HepG2 (cell line): ENCODE measurements around the gene CHKB. TPM values are rescaled to one million over a fixed set of nuclear protein-coding genes. Genes with fewer than 3 reads are reported as not detected.

Experiments
- BORCS8-MEF2B ChIP-seq: sonication (generic); formaldehyde crosslinking; IDR thresholded peaks from 2 replicates; pipeline ENCODE4 v1.8.0; 2022; ENCODE audit warnings: mild to moderate bottlenecking, missing genetic modification reagents
- LCORL ChIP-seq, 2 experiments: fragments of 450-650 bp in 1 of 2; sonication (generic) in 1 of 2; formaldehyde crosslinking in 1 of 2; IDR thresholded peaks; 2 replicates each; pipeline versions ENCODE4 v1.5.0 to v1.6.1; 2017 to 2020; ENCODE audit warnings: antibody characterized with exemption in 1 of 2, missing genetic modification reagents in 1 of 2
- PCBP1 ChIP-seq: fragments of 200-400 bp; formaldehyde crosslinking; IDR thresholded peaks from 2 replicates; pipeline ENCODE4 v1.6.1; 2017; ENCODE audit warnings: mild to moderate bottlenecking, low read depth, low read length, borderline replicate concordance
- PHF20 ChIP-seq: sonication (generic); formaldehyde crosslinking; IDR thresholded peaks from 2 replicates; pipeline ENCODE4 v1.5.0; 2020; ENCODE audit warnings: mild to moderate bottlenecking, missing genetic modification reagents
- RBM39 ChIP-seq: fragments of 200-400 bp; formaldehyde crosslinking; IDR thresholded peaks from one replicate; pipeline ENCODE4 v1.6.1; 2018; ENCODE audit warnings: antibody characterized with exemption, mild to moderate bottlenecking, low read depth, low read length; ENCODE audit not compliant: poor library complexity, severe bottlenecking
- RFXAP ChIP-seq: sonication (generic); formaldehyde crosslinking; IDR thresholded peaks from 2 replicates; pipeline ENCODE4 v1.4.0; 2020; ENCODE audit warnings: missing genetic modification reagents, borderline replicate concordance
- SAP130 ChIP-seq: IDR thresholded peaks from 2 replicates; pipeline ENCODE4 v1.6.1; 2016; ENCODE audit warnings: low read depth
- SNAI1 ChIP-seq: sonication (generic); formaldehyde crosslinking; IDR thresholded peaks from 2 replicates; pipeline ENCODE4 v1.5.0; 2020; ENCODE audit warnings: mild to moderate bottlenecking, missing genetic modification reagents, borderline replicate concordance
- YEATS4 ChIP-seq: sonication (generic); formaldehyde crosslinking; IDR thresholded peaks from 2 replicates; pipeline ENCODE4 v1.4.0; 2020; ENCODE audit warnings: missing genetic modification reagents, borderline replicate concordance
- ZBTB26 ChIP-seq: IDR thresholded peaks from 2 replicates; pipeline ENCODE4 v1.6.1; 2016; ENCODE audit warnings: missing compliant biosample characterization, missing genetic modification reagents, borderline replicate concordance
- ZFP36 ChIP-seq: fragments of 150-350 bp; IDR thresholded peaks from 2 replicates; pipeline ENCODE4 v1.6.1; 2018; ENCODE audit warnings: borderline replicate concordance, low read length, low read depth; ENCODE audit not compliant: partially characterized antibody
- ZFP36L1 ChIP-seq: sonication (generic); formaldehyde crosslinking; IDR thresholded peaks from 2 replicates; pipeline ENCODE4 v1.8.0; 2022; ENCODE audit warnings: mild to moderate bottlenecking, missing genetic modification reagents, moderate library complexity
- ZMYM4 ChIP-seq: sonication (generic); formaldehyde crosslinking; IDR thresholded peaks from 2 replicates; pipeline ENCODE4 v1.8.1; 2023; ENCODE audit warnings: mild to moderate bottlenecking, missing genetic modification reagents
- ZNF264 ChIP-seq: sonication (generic); formaldehyde crosslinking; IDR thresholded peaks from 2 replicates; pipeline ENCODE4 v1.4.0; 2020; ENCODE audit warnings: missing genetic modification reagents
- ZNF331 ChIP-seq: sonication (generic); formaldehyde crosslinking; IDR thresholded peaks from 2 replicates; pipeline ENCODE4 v1.4.0; 2020; ENCODE audit warnings: missing genetic modification reagents
- ZNF788 ChIP-seq: sonication (generic); formaldehyde crosslinking; IDR thresholded peaks from 2 replicates; pipeline ENCODE4 v1.5.0; 2020; ENCODE audit warnings: mild to moderate bottlenecking, missing genetic modification reagents, borderline replicate concordance
- ZNF790 ChIP-seq: sonication (generic); formaldehyde crosslinking; IDR thresholded peaks from 2 replicates; pipeline ENCODE4 v1.8.0; 2022; ENCODE audit warnings: missing genetic modification reagents, mild to moderate bottlenecking, borderline replicate concordance
- ZSCAN29 ChIP-seq: sonication (generic); formaldehyde crosslinking; conservative IDR thresholded peaks from 2 replicates; pipeline ENCODE4 v1.4.0; 2020; ENCODE audit warnings: mild to moderate bottlenecking, missing genetic modification reagents
- polyA plus RNA-seq, 8 experiments: library from polyadenylated mRNA; depleted of rRNA in 3 of 8; stranded (reverse) in 7 of 8; unstranded in 1 of 8; fragments of >200 nt; fragmentation: Illumina TruSeq in 4 of 8; extraction: Trizol in 4 of 8; gene quantifications; 2 replicates each; pipeline versions ENCODE4 v1.2.1 to v1.2.3, GENCODE V29; 2011 to 2016; ENCODE audit warnings: low read depth in 4 of 8, missing spikeins in 1 of 8, mixed read lengths in 1 of 8; ENCODE audit not compliant: insufficient read depth in 1 of 8
- total RNA-seq, 5 experiments: library from RNA; depleted of rRNA; stranded (reverse); fragments of >200 nt; fragmentation: Illumina TruSeq; extraction: Trizol; gene quantifications; 2 replicates each; pipeline ENCODE4 v1.2.3, GENCODE V29; 2016; ENCODE audit warnings: low read depth in 1 of 5
- TF ChIP-seq, protein P1 (sequence below): sonication (generic); formaldehyde crosslinking; IDR thresholded peaks from 2 replicates; pipeline ENCODE4 v1.9.0; 2022; ENCODE audit warnings: low read depth, missing genetic modification reagents
- TF ChIP-seq, protein P2 (sequence below), 2 experiments: sonication (generic) in 1 of 2; formaldehyde crosslinking in 1 of 2; IDR thresholded peaks; 2 replicates each; pipeline versions ENCODE4 v1.5.1 to v1.6.1; 2011 to 2020; ENCODE audit warnings: borderline replicate concordance in 1 of 2, low read depth in 1 of 2, low read length in 1 of 2, mild to moderate bottlenecking in 1 of 2, missing genetic modification reagents in 1 of 2, moderate library complexity in 1 of 2

CHKB gene
- total and polyA plus RNA-seq, 2 of the 13 experiments (the other 11 are each of a cell fraction or from before 2014, with no cell fraction given) = 24.5 to 42.7 TPM

GRCh38 chr22:50627642-50628542 lies 45.2 kb upstream of the CHKB start, which contains the start of gene ARSA (continued):
- 0 out of 2 replicates have a peak, but pooled peaks have one; percentile 44 for TF ChIP-seq PCBP1
- TF ChIP-seq ZFP36L1 = 0 out of 2 replicates have a peak, but pooled peaks have one; percentile 8
- TF ChIP-seq, protein P1, sequence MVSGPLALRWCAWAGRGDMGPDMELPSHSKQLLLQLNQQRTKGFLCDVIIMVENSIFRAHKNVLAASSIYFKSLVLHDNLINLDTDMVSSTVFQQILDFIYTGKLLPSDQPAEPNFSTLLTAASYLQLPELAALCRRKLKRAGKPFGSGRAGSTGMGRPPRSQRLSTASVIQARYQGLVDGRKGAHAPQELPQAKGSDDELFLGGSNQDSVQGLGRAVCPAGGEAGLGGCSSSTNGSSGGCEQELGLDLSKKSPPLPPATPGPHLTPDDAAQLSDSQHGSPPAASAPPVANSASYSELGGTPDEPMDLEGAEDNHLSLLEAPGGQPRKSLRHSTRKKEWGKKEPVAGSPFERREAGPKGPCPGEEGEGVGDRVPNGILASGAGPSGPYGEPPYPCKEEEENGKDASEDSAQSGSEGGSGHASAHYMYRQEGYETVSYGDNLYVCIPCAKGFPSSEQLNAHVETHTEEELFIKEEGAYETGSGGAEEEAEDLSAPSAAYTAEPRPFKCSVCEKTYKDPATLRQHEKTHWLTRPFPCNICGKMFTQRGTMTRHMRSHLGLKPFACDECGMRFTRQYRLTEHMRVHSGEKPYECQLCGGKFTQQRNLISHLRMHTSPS = peak; percentile 26; the same call in 1 of the 2 replicates
- TF ChIP-seq ZNF264 (CRISPR knock-in tag) = 0 out of 2 replicates have a peak, but pooled peaks have one; percentile 25
- peak; percentile 47; the same call in 1 of the 2 replicates for TF ChIP-seq YEATS4 (CRISPR knock-in tag)
- TF ChIP-seq ZNF788 (CRISPR knock-in tag) = no peak
- TF ChIP-seq ZMYM4 (CRISPR knock-in tag) = peak; percentile 10; the same call in 1 of the 2 replicates
- TF ChIP-seq LCORL (IDR thresholded peaks at IDR 0.05) = no peak
- TF ChIP-seq LCORL (CRISPR knock-in tag; IDR thresholded peaks at IDR 0.05) = peak; percentile 62; the same call in 1 of the 2 replicates
- TF ChIP-seq SNAI1 (CRISPR knock-in tag) = 0 out of 2 replicates have a peak, but pooled peaks have one; percentile 44
- TF ChIP-seq, protein P2, sequence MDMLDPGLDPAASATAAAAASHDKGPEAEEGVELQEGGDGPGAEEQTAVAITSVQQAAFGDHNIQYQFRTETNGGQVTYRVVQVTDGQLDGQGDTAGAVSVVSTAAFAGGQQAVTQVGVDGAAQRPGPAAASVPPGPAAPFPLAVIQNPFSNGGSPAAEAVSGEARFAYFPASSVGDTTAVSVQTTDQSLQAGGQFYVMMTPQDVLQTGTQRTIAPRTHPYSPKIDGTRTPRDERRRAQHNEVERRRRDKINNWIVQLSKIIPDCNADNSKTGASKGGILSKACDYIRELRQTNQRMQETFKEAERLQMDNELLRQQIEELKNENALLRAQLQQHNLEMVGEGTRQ (IDR thresholded peaks at IDR 0.05; ENCODE audit: low read depth, low read length) = no peak
- TF ChIP-seq, protein P2 (CRISPR knock-in tag; IDR thresholded peaks at IDR 0.05; ENCODE audit: borderline replicate concordance) = no peak
- TF ChIP-seq RFXAP (CRISPR knock-in tag) = peak; percentile 40
- TF ChIP-seq SAP130 (CRISPR knock-in tag) = peak; percentile 76
- peak; percentile 36; the same call in 1 of the 2 replicates for TF ChIP-seq ZNF790 (CRISPR knock-in tag)
- TF ChIP-seq ZSCAN29 (CRISPR knock-in tag) = no peak; the same call in 1 of the 2 replicates
- peak; percentile 12; the same call in 1 of the 2 replicates for TF ChIP-seq ZNF331
- TF ChIP-seq ZFP36 = no peak
- no peak for TF ChIP-seq ZBTB26 (CRISPR knock-in tag)
- TF ChIP-seq BORCS8-MEF2B (CRISPR knock-in tag) = peak; percentile 14; the same call in 1 of the 2 replicates
- TF ChIP-seq PHF20 = peak; percentile 27; the same call in 1 of the 2 replicates
- TF ChIP-seq RBM39 = peak; percentile 43
